SH-SY5Y (cell line): ENCODE measurements around the gene PNPLA3.

Experiments
- GATA2 ChIP-seq: IDR thresholded peaks from 2 replicates; pipeline ENCODE4 v1.6.1; 2011; ENCODE audit warnings: mild to moderate bottlenecking, low read depth, low read length
- GATA3 ChIP-seq: IDR thresholded peaks from 2 replicates; pipeline ENCODE4 v1.6.1; 2011; ENCODE audit warnings: low read depth, mild to moderate bottlenecking, low read length, moderate library complexity

PNPLA3 gene

GRCh38 chr22:43925433-43926348, 2.1 kb downstream of the PNPLA3 start:
- TF ChIP-seq GATA3 (no peak), GATA2 (peak; percentile 49; the same call in 1 of the 2 replicates)

- no peak for TF ChIP-seq GATA3
- TF ChIP-seq GATA2, result no peak
Measured at GRCh38 chr22:43926349-43926710, 2.7 kb downstream of the PNPLA3 start.

DNA sequence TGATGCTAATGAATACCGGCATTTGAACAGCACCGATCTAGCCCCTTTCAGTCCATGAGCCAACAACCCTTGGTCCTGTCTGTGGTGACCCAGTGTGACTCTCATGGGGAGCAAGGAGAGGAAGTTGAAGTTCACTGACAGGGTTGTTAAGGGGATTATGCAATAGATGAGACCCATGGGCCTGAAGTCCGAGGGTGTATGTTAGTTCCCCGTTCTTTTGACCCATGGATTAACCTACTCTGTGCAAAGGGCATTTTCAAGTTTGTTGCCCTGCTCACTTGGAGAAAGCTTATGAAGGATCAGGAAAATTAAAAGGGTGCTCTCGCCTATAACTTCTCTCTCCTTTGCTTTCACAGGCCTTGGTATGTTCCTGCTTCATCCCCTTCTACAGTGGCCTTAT, 4.9 kb downstream of the PNPLA3 start:
- TF ChIP-seq GATA3, result no peak
- TF ChIP-seq GATA2, result no peak

DNA sequence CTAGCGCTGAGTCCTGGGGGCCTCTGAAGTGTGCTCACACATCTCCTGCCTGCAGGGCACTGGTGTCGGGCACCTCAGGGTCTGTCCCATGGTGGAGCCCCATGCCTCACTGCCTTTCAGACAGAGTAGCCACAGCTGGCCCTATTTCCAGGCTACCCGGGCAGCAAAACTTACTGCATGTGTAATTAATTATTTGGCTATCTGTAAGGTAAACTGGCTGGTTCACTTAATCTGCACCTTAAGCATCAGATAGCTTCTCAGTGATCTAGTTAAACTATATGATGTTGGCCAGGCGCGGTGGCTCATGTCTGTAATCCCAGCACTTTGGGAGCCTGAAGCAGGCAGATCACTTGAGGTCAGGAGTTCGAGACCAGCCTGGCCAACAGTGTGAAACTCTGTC, 5.3 kb downstream of the PNPLA3 start:
- peak; percentile 69 for TF ChIP-seq GATA2
- TF ChIP-seq GATA3, result no peak

DNA sequence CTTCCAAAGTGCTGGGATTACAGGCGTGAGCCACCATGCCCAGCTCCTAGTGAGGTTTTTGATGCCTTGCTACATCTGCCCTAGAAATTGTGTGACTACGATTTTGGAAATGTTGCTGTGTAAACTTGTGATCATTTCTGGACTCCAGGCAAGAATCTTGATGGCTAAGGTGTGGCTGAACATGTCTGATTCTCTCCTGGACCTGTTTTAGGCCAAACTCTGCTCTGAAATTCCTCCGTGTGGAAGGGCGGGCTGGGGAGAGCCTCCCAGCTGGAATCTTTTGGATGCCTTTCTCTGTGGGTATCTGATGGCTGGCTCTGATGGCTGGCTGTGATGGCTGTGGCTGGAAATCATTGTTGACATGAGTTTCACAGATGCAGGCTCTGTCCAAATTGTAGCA, 8.2 kb downstream of the PNPLA3 start:
- no peak for TF ChIP-seq GATA3
- TF ChIP-seq GATA2, result no peak

DNA sequence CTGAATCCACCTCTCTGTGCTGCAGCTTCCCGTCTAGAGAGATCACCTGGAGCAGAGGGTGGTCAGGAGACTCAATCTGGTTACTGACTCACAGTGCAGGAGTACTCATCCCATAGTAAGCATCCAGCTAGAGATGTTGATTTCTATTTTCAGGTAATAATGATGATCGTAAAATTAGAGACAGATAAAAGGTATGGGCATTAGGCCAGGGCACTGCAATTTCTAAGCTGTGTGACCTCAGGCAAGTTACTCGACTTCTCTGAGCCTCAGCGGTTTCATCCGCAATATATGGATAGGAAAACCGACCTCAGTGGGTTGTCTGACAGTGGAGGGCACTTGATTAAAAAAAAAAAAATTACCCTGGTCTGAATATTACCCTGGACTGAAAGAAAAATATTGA, 17.8 kb downstream of the PNPLA3 start:
- no peak for TF ChIP-seq GATA2
- TF ChIP-seq GATA3, result no peak

- TF ChIP-seq GATA2 (no peak), GATA3 (no peak)
Measured at GRCh38 chr22:43944670-43945430, 21.2 kb downstream of the PNPLA3 start.

- no peak for TF ChIP-seq GATA2
- no peak for TF ChIP-seq GATA3
Measured at GRCh38 chr22:43945632-43946383, 22.2 kb downstream of the PNPLA3 start.

GRCh38 chr22:43946384-43946667, 22.7 kb downstream of the PNPLA3 start:
- TF ChIP-seq GATA2, result no peak
- no peak for TF ChIP-seq GATA3

DNA sequence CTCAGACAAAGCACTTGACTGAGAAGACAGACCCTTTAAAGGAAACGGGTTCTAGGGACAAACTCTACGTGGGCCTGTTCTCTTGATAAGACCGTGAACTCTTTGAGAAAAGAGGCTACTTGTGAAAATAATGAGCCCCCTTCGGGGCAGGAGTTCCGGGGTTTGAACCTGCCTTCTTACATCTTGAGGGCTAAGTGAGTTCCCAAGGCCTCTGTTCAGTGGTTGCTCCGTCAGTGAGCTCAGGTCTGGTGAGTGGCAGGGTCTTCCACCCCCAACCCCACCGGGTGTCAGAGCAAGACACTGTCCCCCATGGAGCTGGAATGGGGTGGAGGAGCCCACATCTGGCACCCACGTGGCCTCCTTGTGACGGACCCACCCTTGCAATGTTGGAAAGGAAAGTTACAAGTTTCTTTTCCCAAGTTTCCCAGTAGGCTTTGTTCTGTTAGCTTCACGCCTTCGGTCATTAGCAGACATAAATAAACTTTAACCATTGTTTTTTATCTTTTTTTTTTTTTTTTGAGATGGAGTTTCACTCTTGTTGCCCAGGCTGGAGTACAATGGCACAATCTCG, 25.3 kb downstream of the PNPLA3 start:
- TF ChIP-seq GATA2 (no peak), GATA3 (no peak)

- TF ChIP-seq GATA3 (no peak), GATA2 (no peak)
Measured at GRCh38 chr22:43951391-43951790, 27.8 kb downstream of the PNPLA3 start.

DNA sequence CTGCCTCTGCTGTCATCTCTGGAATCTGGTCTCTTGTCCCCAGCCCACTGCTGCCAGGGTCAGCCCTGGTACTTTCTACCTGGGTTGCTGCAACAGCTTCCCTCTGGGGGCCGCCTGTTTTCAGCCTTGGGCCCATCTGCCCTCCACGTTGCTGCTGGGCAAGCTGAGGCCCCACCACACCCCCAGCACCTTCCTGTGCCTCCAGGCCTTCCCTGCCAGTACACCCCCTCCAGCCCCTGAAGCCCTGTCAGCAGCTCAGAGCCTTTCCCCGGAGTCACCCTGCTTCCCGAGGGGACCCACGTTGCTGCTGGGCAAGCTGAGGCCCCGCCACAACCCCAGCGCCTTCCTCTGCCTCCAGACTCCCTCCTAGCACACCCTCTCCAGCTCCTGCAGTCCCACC, 28.4 kb downstream of the PNPLA3 start:
- no peak for TF ChIP-seq GATA3
- no peak for TF ChIP-seq GATA2

- TF ChIP-seq GATA2, result no peak
- no peak for TF ChIP-seq GATA3
Measured at GRCh38 chr22:43953988-43954785, 30.6 kb downstream of the PNPLA3 start.
